NCI-H345 treated with DMSO at 0.1 percent for 48 hours (cell line): Measurements from ENCODE around the gene CPE.
A peak's percentile ranks its signal among the peaks of the same experiment; 100 is the strongest.

Experiments used
- DNase-seq: peaks from one replicate; lab custom pipeline; 2025; ENCODE audit not compliant: unreplicated experiment; lab: John Stamatoyannopoulos, UW

CPE gene

DNA sequence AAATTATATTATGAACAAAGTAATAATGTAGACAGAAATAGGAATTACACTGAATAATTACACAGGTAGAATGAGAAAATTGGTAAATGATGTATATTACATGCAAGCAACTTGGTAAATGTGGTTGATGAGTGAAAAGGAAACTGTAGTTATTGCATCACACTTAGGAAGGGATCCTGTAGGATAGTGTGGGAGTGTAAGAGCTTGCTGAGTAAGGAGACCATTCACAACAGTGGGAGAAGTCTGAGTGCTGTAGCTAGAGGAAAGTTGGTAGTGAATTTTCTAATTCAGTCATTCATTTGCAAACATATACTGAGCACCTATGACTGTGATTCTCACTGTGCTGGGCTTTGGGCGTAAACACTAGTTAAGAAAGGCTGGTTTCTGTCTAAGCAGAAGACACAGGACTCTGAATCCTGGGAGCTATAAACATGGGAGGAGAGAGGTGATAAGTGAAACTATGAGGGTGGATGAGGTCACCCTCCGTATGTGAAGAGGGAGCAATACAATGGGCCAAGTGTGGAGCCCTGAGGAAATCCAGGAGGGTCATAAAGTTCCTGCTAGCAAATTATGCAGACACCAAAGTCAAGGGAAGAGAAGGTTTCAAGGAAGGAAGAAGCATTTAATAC, 14.2 kb upstream of the CPE start:
- no peak for DNase-seq

DNA sequence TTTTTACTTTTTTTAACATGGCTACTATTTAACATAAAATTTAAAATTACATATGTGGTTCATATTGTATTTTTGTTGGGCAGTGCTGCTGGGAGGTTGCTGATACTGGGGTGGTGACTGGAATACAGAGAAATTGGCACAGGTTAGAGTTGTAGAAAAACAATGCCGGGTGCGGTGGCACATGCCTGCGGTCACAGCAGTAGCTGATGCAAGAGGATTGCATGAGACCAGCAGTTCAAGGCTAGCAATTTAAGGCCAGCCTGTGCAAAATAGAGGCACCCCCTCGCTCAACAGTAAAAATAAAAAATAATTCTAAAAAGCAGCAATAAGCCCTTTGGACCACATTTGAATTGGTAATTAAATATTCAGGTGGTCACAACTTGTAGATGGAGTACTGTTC, 11.8 kb upstream of the CPE start:
- no peak for DNase-seq

DNA sequence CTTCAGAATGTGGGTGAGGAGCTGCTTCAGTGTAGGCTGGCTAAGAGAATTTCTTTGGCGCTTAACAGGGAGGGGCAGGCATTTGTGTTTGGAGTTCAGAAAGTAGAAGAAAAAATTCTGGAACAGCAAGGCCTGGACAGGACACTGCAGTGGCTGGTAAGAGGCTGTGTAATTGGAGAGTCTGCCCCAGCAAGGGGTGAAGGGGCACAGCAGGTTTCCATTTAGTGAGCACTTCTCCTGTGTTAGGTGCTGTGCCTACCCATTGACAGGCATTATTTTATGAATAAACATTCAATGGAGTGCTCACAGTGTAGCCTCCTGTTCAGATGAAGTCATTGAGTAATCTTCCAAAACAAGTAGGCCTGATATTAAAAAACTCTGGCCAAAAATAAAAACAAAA, 10.7 kb upstream of the CPE start:
- DNase-seq, result peak; percentile 62

DNA sequence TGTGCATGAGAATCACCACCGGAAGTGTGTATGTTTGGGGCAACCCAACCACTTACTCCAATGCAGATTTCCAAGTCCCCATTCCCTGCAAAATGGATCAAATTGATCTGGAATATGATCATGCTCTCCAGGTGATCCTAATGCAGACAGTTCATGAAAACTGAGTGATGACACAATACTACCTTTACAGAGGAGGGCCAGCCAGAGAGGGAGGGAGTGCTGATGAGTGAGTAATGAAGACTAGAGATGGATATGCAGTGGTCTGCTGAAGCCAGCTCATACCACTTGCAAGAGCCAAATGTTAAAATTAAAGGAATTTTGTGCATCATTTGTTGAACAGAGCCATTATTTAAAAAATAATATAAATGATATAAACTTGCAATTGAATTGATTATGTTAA, 10.2 kb upstream of the CPE start:
- no peak for DNase-seq

DNA sequence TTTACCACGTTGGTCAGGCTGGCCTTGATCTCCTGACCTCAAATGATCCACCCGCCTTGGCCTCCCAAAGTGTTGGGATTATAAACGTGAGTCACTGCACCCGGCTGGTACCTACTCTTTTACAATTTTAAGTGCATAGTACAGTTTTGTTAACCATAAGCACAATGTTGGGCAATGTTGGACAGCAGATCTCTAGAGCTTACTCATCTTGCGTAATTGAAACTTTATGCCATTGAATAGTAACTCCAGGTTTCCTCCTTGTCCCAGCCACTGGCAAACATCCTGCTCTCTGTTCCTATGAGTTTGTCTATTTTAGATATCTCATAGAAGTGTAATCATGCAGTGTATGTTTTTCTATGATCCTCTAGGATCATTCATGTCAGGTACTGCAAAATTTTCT, 9.3 kb upstream of the CPE start:
- DNase-seq, result no peak

DNA sequence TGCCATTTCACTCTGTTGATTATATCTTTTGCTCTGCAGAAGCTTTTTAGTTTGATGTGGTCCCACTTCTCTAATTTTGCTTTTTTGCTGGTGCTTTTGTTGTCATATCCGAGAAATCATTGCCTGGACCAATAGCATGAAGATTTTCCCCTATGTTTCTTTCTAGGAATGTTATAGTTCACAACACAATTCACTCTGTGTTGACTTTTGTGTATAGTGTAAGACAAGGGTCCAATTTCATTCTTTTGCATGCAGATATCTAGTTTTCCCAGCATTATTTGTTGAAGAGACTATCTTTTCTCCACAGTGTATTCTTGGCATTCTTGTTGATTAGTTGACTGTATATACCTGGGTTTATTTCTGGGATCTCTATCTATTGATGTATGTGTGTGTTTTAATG, 8.3 kb upstream of the CPE start:
- no peak for DNase-seq

DNA sequence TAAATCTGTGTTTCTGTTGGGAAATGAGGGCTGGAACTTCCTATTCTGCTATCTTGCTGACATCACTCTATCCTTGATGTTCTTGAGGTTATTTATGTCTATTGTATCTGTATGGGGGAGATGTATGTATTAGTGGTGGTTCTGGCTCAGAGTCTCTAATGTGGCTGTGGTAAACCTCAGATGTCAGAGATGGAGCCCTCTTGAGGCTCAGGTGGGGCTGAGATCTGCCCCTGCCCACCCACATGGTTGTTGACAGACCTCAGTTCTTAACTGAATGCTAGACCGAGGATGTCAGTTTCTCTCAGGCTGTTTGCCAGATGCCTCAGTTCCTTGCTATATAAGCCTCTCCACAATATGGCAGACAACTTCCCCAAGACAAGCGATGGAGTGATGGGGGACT, 3.3 kb upstream of the CPE start:
- no peak for DNase-seq

DNA sequence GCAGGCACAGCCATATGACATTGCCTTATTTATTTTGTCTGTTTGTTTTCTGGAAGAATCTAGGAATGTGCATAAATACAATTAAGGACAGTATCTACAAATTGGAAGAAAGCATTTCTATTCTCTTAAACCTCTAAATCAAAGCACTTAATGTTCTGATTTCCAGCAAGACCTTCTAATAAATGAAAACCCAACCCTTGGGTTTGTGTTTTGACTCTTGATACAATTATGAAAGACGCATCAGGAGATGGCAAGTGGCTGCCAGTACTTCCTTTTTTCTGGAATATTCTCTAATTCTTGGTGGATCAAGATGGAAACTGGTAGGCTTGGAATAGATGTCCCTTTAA, 437 bp upstream of the CPE start:
- no peak for DNase-seq

DNA sequence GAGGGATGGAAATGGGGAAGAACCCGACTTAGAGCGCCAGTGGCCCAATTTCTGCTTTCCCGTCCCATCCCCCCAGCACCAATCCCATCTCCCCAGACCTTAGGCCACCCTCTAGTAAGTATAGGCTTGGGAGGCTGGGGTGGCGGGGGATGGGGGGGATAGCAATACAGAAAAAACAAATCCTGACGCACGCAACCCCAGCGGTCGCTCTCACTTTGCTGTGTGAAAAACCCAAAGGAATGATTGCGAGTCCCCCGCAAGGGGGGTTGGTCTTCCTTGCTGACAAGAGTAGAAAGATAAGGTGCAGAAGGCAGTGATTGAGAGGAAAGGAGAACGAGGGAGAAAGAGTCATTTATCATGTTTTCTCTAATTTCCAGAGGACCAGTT, 863 bp downstream of the CPE start:
- DNase-seq, result no peak

DNA sequence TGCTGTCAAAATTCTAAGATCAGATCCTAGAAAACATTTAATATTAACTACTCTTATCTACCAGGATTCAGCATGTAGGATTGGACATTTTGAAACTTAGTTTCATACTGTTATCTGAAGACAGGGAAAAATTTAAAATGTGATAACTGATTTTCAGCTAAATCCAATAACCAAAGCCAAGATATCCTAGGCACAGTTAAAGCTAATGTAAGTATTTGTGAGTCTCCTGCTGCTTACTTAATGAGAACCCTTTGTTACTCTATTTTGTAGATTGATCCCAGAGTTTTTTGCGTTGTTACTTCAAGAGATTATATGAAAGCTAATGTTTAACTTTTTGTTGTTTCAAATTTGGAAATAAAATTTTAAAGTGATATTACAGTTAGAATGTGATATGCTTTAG, 2.0 kb downstream of the CPE start:
- DNase-seq, result no peak

DNA sequence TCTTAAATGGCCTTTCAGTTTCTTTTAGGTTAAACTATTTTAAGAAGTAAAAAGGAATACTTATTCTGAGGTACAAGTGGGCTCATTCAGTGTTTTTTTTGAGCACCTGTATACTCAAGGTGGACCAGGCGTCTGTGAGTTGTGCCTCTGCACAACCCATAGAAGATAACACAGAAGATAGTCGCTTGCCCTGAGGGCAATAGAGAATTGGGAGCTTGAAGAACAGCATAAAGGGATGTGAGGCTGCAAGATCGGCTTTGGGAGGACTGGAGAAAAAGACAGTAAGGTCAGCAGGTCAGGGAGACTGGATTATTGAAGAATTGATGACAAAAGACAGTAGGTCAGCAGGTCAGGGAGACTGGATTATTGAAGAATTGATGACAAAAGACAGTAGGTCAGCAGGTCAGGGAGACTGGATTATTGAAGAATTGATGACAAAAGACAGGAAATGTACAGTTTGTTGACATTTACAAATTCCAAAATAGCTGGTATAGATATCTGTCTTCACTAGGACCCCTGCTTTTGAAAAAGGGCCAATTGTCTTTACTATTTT, 3.1 kb downstream of the CPE start:
- DNase-seq, result no peak

DNA sequence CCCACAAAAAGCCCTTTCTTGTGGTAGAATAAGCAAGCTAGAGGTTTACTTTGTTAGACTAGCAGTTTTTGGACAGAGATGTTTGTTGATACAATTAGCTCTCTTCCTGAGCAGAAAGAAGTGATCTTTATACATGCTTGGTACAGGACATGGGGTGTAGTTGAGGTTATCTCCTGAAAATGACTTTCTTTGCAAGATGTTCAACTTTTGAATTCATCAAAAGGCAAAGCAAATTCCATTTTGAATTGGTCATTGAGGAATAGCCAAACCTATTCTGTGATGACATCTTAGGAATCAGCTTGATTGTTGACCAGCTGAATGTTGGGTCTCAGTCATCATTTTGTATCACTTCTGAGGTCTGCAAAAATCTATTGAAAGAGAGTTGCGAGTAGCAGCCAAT, 3.8 kb downstream of the CPE start:
- no peak for DNase-seq

DNA sequence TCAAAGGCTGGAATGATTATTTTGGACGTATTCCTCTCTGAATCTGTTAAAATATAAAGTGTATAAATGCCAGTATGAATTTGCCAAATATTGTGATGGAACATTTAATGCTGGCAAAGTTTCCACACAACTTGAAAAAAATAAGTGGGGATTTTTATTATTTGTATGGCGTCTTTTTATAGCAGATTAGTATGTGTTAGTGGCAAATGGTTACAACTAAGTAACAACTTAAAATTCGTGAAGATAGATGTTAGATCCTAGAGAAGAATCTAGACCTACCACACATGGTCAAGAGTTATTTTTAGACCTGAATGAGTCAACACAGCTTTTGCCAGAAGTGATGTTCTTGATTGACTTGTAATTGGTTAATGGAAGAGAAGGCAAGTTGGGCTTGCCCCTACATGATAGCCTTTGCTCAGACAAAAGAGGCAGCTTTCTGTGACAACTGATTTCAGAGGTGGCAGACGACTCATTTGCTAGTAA, 4.8 kb downstream of the CPE start:
- peak; percentile 70 for DNase-seq

DNA sequence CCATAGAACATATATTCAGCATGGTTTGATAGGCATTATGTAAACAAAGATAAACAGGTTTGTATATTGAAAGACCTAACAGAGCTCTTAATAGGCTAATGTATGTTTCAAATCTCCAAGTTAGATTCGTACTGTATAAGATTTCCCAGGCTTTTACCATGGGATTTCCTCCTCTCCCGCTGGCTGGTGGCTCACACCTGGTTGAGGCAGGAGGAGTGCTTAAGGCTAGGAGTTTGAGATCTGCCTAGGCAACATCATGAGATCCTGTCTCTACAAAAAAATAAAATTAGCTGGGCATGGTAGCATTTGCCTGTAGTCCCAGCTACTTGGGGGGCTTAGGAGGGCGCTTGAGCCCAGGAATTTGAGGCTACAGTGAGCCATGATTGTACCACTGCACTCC, 5.4 kb downstream of the CPE start:
- DNase-seq, result no peak

DNA sequence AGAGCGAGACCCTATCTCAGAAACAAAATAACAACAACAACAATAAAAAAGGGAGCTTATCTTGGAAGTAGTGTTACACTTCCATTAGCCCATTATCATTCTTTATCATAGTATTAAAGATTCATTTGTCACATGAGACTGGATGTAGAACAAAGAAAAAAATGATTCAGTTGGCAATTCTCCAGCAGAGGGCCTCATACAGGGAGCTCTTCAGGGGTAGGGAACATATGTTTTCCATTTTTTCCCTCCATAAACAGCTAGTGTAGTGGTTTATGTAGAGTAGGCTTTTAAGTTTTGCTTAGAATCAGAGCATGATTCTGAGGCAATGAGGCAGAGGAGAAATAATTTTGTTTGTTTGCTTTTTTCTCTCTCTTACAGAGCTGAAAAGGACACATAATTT, 5.8 kb downstream of the CPE start:
- DNase-seq, result peak; percentile 73

DNA sequence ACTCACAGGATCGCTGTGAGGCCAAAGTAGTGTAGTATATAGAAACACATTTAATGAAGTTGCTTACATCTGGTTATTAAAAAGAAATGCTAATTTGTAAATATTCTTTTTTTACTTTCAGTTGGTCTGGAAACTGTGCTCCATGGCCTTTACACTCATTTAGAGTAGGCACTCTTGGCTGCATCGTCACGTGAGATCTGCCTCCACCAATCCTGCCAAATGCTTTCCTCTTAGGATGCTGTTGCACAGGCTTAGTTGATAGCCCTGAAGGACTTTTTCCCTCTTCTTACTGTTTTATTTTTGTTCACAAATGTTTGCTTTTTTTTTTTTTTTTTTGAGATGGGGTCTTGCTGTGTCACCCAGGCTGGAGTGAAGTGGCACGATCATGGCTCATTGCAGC, 6.3 kb downstream of the CPE start:
- DNase-seq, result no peak

DNA sequence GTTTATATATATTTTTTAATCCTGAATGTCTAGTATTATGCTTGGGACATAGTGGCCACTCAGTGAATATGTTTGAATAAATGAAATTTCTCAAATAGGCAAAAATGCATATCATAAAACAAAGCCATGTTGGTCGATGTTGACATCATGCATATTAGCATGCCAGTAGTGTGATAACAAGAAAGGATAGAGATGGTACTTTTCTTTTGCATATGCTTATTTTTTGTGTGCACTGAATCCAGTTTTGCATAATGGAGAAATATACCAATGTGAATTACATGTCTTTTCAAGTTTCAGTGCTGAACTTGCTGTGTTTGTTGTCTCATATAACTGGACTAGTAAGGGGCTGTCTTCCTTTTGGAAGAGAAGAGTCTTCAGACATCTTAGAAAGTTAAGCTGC, 7.5 kb downstream of the CPE start:
- DNase-seq, result no peak

DNA sequence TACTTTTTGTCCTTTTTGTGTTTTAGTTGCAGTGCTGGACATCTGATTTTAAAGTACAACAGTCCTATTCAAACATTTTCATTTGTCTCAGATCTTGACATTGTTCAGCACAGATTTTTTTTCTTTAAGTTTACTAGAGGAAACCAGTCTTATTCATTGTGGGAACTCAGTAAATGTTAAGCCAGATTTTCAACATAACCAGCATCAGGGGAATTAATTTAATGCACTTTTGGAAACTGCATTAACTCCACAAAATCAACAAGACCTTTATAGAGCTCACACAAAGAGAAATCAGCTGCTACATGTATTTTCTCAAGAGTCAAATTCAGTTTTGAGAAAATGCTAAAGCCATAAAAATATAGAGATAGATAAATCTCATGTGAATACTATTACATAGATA, 9.9 kb downstream of the CPE start:
- no peak for DNase-seq

DNA sequence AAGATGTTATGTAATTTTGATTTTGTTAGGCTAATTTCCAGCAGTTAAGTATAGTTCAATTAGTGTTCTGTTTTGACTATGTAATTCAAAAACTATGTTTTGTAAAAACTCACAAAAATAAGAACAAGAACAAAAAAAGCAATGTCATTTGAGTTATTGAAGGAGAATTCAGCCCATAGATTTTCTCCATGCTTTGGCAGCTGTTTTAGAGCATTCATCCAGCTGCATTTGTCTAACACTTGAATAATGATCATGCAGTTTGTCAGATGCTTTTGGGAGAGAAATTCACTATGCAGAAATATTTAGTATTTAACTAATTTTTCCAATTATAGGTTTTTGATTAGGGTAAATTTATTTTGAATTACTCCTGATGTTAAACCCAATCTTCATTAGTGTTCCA, 14.2 kb downstream of the CPE start:
- DNase-seq, result no peak

DNA sequence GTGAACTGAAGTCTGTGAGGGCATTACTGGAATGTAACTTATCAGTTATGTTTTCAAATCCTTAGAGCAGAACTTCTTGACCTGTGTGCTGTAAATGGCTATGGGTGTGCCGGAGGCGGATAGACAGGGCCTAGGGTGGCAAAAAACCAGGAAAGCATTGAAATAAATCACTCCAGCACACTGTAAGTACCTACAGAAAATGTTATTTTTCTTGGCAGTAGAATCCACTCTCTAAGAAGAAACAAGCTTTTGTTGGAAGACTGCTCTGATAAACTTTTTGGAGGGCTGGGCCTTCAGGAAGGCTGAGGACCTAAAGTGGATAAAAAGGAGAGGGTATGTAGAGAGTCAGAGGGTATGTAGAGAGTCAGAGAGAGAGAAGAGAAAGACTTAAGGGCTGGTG, 14.9 kb downstream of the CPE start:
- no peak for DNase-seq

DNA sequence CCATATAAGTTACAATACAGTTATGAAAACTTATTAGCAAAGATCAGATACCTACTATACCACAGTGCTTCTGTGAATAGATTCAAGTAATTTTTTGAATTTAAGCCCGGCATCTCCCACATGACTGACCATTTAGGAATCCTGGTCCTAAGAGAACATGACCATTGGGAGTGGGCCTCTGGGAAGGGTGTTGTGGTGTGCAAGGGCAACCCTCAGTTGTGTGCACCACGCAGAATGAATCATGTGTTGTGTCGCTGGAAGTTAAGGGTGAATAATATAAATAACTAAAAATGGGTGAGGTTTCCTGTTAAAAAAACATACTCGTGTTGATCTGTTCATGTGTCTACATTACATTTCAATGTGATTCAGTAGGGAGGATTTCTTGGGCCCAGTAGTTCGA, 15.5 kb downstream of the CPE start:
- no peak for DNase-seq

DNA sequence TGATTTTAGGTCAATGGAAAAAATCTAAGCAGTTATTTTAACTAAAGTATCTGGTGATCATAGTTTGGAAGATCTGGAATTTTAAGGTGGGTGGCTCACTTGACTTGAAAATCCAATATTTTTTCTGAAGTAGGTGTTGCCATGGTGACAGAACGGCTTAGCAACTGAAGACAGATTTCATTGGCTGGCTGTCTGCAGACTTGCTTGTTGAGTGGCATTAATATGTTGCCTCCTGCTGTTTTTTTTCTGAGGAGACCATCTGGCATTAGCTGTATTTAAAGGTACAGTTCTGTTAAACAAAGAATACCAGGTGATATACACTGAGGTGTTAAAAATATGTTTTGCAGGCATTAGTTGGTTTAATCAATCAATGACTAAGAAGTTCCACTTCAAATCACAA, 19.8 kb downstream of the CPE start:
- peak; percentile 83 for DNase-seq

DNA sequence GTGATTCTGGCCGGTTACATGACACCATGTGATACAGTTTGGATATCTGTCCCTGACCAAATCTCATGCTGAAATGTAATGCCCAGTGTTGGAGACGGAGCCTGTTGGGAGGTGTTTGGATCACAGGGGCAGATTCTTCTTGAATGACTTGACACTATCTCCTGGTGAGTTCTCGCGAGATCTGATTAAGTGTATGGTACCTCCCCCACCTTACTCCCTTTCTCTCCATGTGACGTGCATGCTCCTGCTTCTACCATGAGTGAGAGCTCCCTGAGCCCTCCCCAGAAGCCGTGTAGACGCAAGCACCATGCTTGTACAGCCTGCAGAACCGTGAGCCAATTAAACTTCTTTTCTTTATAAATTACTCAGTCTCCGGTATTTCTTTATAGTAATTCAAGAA, 23.6 kb downstream of the CPE start:
- DNase-seq, result no peak

DNA sequence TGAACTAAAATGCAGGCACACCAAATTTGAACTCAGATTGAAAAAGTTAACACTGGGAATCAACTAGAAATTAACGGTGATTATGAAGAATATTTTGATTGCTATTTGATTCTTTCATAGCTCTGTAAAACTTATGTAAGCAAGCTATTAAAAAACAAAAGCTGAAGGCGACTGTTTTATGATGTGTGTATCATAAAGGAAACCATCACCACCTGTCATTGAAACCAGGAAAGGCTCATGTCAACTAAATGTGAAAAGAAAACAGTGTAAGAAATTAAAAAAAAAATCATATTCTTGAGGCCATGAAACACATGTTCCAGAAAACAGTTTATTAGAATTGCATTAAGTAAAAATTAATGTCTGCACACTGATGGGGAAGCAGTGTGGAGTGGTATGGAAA, 24.2 kb downstream of the CPE start:
- DNase-seq, result no peak
